ENCODE measurements around the gene PCNX3.

The PCNX3 gene

GRCh38 chr11:65575568-65576231, 39.9 kb upstream of the PCNX3 start, which contains the start of gene EHBP1L1:
TSS of gene EHBP1L1 (plus strand) at chr11:65576053. CDS start at chr11:65576303, 250 bp downstream.
- peak within 1 kb of the TSS; percentile 51 for H3K4me3 ChIP-seq (ENCODE audit: low read depth, low read length)
- H3K4me1 ChIP-seq (ENCODE audit: control insufficient read depth, insufficient read depth, low read length), result peaks cover 7% of the 10 kb centered on the region
- peaks cover 3% of the 10 kb centered on the region for H3K36me3 ChIP-seq (ENCODE audit: control insufficient read depth, insufficient read depth, low read length)
- peaks cover 45% of the 10 kb centered on the region for H3K27me3 ChIP-seq (ENCODE audit: control insufficient read depth, insufficient read depth, low read length)
- H3K9me3 ChIP-seq (ENCODE audit: control insufficient read depth, insufficient read depth, low read length), result no peaks in the 10 kb centered on the region
- H3K9ac ChIP-seq (ENCODE audit: low read depth, low read length), result no peak within 1 kb of the TSS

- H3K9ac ChIP-seq (ENCODE audit: low read depth, low read length), result no peak overlapping the region
- peaks cover 3% of the 10 kb centered on the region for H3K36me3 ChIP-seq (ENCODE audit: control insufficient read depth, insufficient read depth, low read length)
- peak overlapping the region; percentile 13 for H3K4me3 ChIP-seq (ENCODE audit: low read depth, low read length)
- H3K9me3 ChIP-seq (ENCODE audit: control insufficient read depth, insufficient read depth, low read length), result no peaks in the 10 kb centered on the region
- H3K4me1 ChIP-seq (ENCODE audit: control insufficient read depth, insufficient read depth, low read length), result peaks cover 7% of the 10 kb centered on the region
- H3K27me3 ChIP-seq (ENCODE audit: control insufficient read depth, insufficient read depth, low read length), result peaks cover 45% of the 10 kb centered on the region
Observed at GRCh38 chr11:65576232-65576866, 39.2 kb upstream of the PCNX3 start.

GRCh38 chr11:65576867-65577755, 38.5 kb upstream of the PCNX3 start:
- peaks cover 52% of the 10 kb centered on the region for H3K27me3 ChIP-seq (ENCODE audit: control insufficient read depth, insufficient read depth, low read length)
- no peaks in the 10 kb centered on the region for H3K9me3 ChIP-seq (ENCODE audit: control insufficient read depth, insufficient read depth, low read length)
- H3K4me3 ChIP-seq (ENCODE audit: low read depth, low read length), result peak overlapping the region; percentile 13
- H3K9ac ChIP-seq (ENCODE audit: low read depth, low read length), result no peak overlapping the region
- H3K36me3 ChIP-seq (ENCODE audit: control insufficient read depth, insufficient read depth, low read length), result peaks cover 3% of the 10 kb centered on the region
- peaks cover 3% of the 10 kb centered on the region for H3K4me1 ChIP-seq (ENCODE audit: control insufficient read depth, insufficient read depth, low read length)

GRCh38 chr11:65577756-65578109, 37.8 kb upstream of the PCNX3 start:
- H3K9me3 ChIP-seq (ENCODE audit: control insufficient read depth, insufficient read depth, low read length), result no peaks in the 10 kb centered on the region
- peaks cover 3% of the 10 kb centered on the region for H3K4me1 ChIP-seq (ENCODE audit: control insufficient read depth, insufficient read depth, low read length)
- H3K9ac ChIP-seq (ENCODE audit: low read depth, low read length), result no peak overlapping the region
- no peak overlapping the region for H3K4me3 ChIP-seq (ENCODE audit: low read depth, low read length)
- H3K27me3 ChIP-seq (ENCODE audit: control insufficient read depth, insufficient read depth, low read length), result peaks cover 58% of the 10 kb centered on the region
- H3K36me3 ChIP-seq (ENCODE audit: control insufficient read depth, insufficient read depth, low read length), result peaks cover 3% of the 10 kb centered on the region

- no peak overlapping the region for H3K4me3 ChIP-seq (ENCODE audit: low read depth, low read length)
- peaks cover 60% of the 10 kb centered on the region for H3K27me3 ChIP-seq (ENCODE audit: control insufficient read depth, insufficient read depth, low read length)
- no peaks in the 10 kb centered on the region for H3K9me3 ChIP-seq (ENCODE audit: control insufficient read depth, insufficient read depth, low read length)
- H3K36me3 ChIP-seq (ENCODE audit: control insufficient read depth, insufficient read depth, low read length), result peaks cover 3% of the 10 kb centered on the region
- peaks cover 3% of the 10 kb centered on the region for H3K4me1 ChIP-seq (ENCODE audit: control insufficient read depth, insufficient read depth, low read length)
- no peak overlapping the region for H3K9ac ChIP-seq (ENCODE audit: low read depth, low read length)
Observed at GRCh38 chr11:65578134-65578533, 37.4 kb upstream of the PCNX3 start.

GRCh38 chr11:65578667-65579066, 36.9 kb upstream of the PCNX3 start:
- Histone ChIP-seq H3K27me3 (ENCODE audit: control insufficient read depth, insufficient read depth, low read length) (peaks cover 65% of the 10 kb centered on the region), H3K4me1 (ENCODE audit: control insufficient read depth, insufficient read depth, low read length) (peaks cover 3% of the 10 kb centered on the region), H3K36me3 (ENCODE audit: control insufficient read depth, insufficient read depth, low read length) (no peaks in the 10 kb centered on the region), H3K9me3 (ENCODE audit: control insufficient read depth, insufficient read depth, low read length) (no peaks in the 10 kb centered on the region), H3K9ac (ENCODE audit: low read depth, low read length) (no peak overlapping the region), H3K4me3 (ENCODE audit: low read depth, low read length) (no peak overlapping the region)

- Histone ChIP-seq H3K9me3 (ENCODE audit: control insufficient read depth, insufficient read depth, low read length) (no peaks in the 10 kb centered on the region), H3K4me1 (ENCODE audit: control insufficient read depth, insufficient read depth, low read length) (peaks cover 3% of the 10 kb centered on the region), H3K27me3 (ENCODE audit: control insufficient read depth, insufficient read depth, low read length) (peaks cover 71% of the 10 kb centered on the region), H3K4me3 (ENCODE audit: low read depth, low read length) (no peak overlapping the region), H3K9ac (ENCODE audit: low read depth, low read length) (no peak overlapping the region), H3K36me3 (ENCODE audit: control insufficient read depth, insufficient read depth, low read length) (no peaks in the 10 kb centered on the region)
Observed at GRCh38 chr11:65579291-65579690, 36.3 kb upstream of the PCNX3 start.

GRCh38 chr11:65580031-65580692, 35.4 kb upstream of the PCNX3 start:
- H3K27me3 ChIP-seq (ENCODE audit: control insufficient read depth, insufficient read depth, low read length), result peaks cover 72% of the 10 kb centered on the region
- no peaks in the 10 kb centered on the region for H3K36me3 ChIP-seq (ENCODE audit: control insufficient read depth, insufficient read depth, low read length)
- H3K9ac ChIP-seq (ENCODE audit: low read depth, low read length), result no peak overlapping the region
- H3K4me1 ChIP-seq (ENCODE audit: control insufficient read depth, insufficient read depth, low read length), result no peaks in the 10 kb centered on the region
- no peak overlapping the region for H3K4me3 ChIP-seq (ENCODE audit: low read depth, low read length)
- H3K9me3 ChIP-seq (ENCODE audit: control insufficient read depth, insufficient read depth, low read length), result no peaks in the 10 kb centered on the region

- Histone ChIP-seq H3K4me1 (ENCODE audit: control insufficient read depth, insufficient read depth, low read length) (no peaks in the 10 kb centered on the region), H3K36me3 (ENCODE audit: control insufficient read depth, insufficient read depth, low read length) (no peaks in the 10 kb centered on the region), H3K9me3 (ENCODE audit: control insufficient read depth, insufficient read depth, low read length) (no peaks in the 10 kb centered on the region), H3K9ac (ENCODE audit: low read depth, low read length) (no peak overlapping the region), H3K27me3 (ENCODE audit: control insufficient read depth, insufficient read depth, low read length) (peaks cover 73% of the 10 kb centered on the region), H3K4me3 (ENCODE audit: low read depth, low read length) (no peak overlapping the region)
Observed at GRCh38 chr11:65580756-65581155, 34.8 kb upstream of the PCNX3 start.

- H3K27me3 ChIP-seq (ENCODE audit: control insufficient read depth, insufficient read depth, low read length), result peaks cover 74% of the 10 kb centered on the region
- H3K36me3 ChIP-seq (ENCODE audit: control insufficient read depth, insufficient read depth, low read length), result no peaks in the 10 kb centered on the region
- no peak overlapping the region for H3K4me3 ChIP-seq (ENCODE audit: low read depth, low read length)
- H3K9ac ChIP-seq (ENCODE audit: low read depth, low read length), result no peak overlapping the region
- H3K4me1 ChIP-seq (ENCODE audit: control insufficient read depth, insufficient read depth, low read length), result peaks cover 2% of the 10 kb centered on the region
- no peaks in the 10 kb centered on the region for H3K9me3 ChIP-seq (ENCODE audit: control insufficient read depth, insufficient read depth, low read length)
Observed at GRCh38 chr11:65581928-65582327, 33.6 kb upstream of the PCNX3 start.

GRCh38 chr11:65583589-65583988, 32.0 kb upstream of the PCNX3 start:
- H3K9ac ChIP-seq (ENCODE audit: low read depth, low read length), result no peak overlapping the region
- no peaks in the 10 kb centered on the region for H3K36me3 ChIP-seq (ENCODE audit: control insufficient read depth, insufficient read depth, low read length)
- peaks cover 7% of the 10 kb centered on the region for H3K4me1 ChIP-seq (ENCODE audit: control insufficient read depth, insufficient read depth, low read length)

More at GRCh38 chr11:65583589-65583988, 32.0 kb upstream of the PCNX3 start:
- no peaks in the 10 kb centered on the region for H3K9me3 ChIP-seq (ENCODE audit: control insufficient read depth, insufficient read depth, low read length)
- peaks cover 59% of the 10 kb centered on the region for H3K27me3 ChIP-seq (ENCODE audit: control insufficient read depth, insufficient read depth, low read length)
- H3K4me3 ChIP-seq (ENCODE audit: low read depth, low read length), result no peak overlapping the region

Measured in iPS-15b (cell line).